22Rv1 (cell line): ENCODE results near the gene BLOC1S5.

Source experiments
- H3K27ac ChIP-seq: fragments of 450-650 bp; 2 replicates; pipeline ENCODE4 v1.5.1; 2017
- ZFX ChIP-seq: fragments of 450-650 bp; IDR thresholded peaks from 2 replicates; pipeline ENCODE4 v1.6.1; 2017; ENCODE audit warnings: antibody characterized with exemption, borderline replicate concordance
- TF ChIP-seq, protein P1 (sequence below): fragments of 450-650 bp; IDR thresholded peaks from 2 replicates; pipeline ENCODE4 v1.5.1; 2017; ENCODE audit warnings: mild to moderate bottlenecking

Gene BLOC1S5

DNA sequence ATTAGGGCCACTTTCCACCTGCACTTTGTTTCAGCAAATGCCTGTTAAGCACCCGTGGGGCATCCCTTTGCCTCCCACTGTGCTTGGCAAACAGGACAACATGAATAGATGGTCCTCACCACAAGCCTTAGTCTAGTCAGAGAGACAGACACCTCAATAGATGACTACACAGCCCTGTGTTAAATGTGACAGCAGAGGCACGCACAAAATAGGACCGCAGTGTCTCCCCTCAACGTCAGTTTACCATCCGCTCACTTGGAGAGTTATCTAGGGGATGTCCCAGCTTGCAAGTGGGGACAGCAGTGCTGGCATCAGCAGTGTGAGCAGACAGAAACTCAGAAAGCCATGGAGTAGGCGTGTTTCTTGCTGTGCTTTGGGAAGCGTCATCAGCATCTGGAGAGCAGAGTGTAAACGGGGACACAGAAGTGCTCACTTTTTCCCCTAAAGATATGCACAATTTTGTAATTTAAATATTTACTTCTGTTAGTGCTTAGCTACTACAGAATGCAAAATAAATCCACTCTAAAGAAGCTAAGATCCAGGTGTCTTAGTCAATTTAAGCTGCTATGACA, 87.6 kb downstream of the BLOC1S5 start:
- H3K27ac ChIP-seq = no peak overlapping the region
- TF ChIP-seq ZFX = no peak

DNA sequence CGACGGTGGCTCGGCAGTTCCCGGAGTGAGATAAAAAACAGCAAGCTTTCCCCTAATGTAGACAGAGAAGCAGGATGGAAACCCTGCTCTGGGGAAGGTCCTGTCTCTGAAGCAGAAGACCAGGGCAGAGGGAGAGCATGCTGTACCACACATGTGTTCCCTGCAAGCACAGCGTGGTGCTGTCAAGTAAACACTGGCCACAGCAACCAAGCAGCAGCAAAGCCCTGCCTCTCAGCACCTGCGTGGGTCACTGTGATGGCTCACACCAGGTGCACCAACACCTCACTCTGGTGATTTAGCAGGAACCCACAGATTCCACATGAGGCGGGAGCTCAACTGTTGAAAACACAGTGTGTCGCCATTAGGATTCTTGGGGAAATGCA, 88.4 kb downstream of the BLOC1S5 start:
- TF ChIP-seq, protein P1, sequence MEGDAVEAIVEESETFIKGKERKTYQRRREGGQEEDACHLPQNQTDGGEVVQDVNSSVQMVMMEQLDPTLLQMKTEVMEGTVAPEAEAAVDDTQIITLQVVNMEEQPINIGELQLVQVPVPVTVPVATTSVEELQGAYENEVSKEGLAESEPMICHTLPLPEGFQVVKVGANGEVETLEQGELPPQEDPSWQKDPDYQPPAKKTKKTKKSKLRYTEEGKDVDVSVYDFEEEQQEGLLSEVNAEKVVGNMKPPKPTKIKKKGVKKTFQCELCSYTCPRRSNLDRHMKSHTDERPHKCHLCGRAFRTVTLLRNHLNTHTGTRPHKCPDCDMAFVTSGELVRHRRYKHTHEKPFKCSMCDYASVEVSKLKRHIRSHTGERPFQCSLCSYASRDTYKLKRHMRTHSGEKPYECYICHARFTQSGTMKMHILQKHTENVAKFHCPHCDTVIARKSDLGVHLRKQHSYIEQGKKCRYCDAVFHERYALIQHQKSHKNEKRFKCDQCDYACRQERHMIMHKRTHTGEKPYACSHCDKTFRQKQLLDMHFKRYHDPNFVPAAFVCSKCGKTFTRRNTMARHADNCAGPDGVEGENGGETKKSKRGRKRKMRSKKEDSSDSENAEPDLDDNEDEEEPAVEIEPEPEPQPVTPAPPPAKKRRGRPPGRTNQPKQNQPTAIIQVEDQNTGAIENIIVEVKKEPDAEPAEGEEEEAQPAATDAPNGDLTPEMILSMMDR = no peak
- TF ChIP-seq ZFX = no peak
- H3K27ac ChIP-seq = peak overlapping the region; percentile 59

GRCh38 chr6:7974938-7975763, 89.0 kb downstream of the BLOC1S5 start:
- peak overlapping the region; percentile 59 for H3K27ac ChIP-seq
- no peak for TF ChIP-seq ZFX
- TF ChIP-seq, protein P1 = no peak

DNA sequence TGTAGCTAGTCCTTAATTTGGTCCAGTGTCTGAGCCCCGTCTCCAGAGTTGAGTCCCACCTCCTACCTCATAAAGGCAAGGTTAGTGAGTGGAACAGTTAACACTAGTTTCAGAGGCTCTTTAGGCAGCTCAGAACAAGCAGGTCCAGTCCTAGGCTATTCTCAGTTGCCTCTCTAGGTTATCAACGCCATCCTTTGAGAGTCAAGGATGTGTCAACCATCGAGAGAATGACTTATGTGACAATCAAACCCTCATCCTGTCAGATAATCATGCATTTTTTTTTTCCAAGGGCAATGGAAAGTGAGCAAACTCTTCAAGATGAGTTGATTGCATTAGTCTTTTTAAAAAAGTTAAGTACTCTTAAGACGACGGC, 89.6 kb downstream of the BLOC1S5 start:
- TF ChIP-seq, protein P1 = no peak
- TF ChIP-seq ZFX = no peak
- H3K27ac ChIP-seq = peak overlapping the region; percentile 59

DNA sequence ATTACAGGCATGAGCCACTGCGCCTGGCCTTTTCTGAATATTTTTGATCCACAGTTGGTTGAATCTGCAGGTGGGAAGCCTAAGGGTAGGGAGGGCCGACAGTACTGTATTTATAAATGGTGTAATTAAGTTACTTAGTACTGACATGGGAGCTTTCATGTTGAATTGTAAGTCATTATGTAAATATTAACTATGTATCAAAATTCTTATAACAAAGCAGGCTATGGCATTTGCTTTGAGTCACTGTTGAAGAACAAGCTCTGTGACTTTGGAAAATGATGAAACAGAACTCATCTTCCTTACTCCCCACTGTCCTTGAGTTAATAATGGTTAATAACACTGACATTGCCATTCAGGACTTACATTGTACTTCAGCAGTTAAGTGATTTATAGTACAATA, 90.6 kb downstream of the BLOC1S5 start:
- peak overlapping the region; percentile 59 for H3K27ac ChIP-seq
- TF ChIP-seq, protein P1 = no peak
- no peak for TF ChIP-seq ZFX

GRCh38 chr6:7971499-7971898, 92.7 kb downstream of the BLOC1S5 start:
- TF ChIP-seq, protein P1 = no peak
- TF ChIP-seq ZFX = no peak
- no peak overlapping the region for H3K27ac ChIP-seq

- no peak for TF ChIP-seq ZFX
- TF ChIP-seq, protein P1 = no peak
- no peak overlapping the region for H3K27ac ChIP-seq
These were observed 93.6 kb downstream of the BLOC1S5 start for GRCh38 chr6:7970616-7971015.
